SU-DHL-6 (cell line): ENCODE data around the gene WDR90.

Experiments used
- H2AFZ ChIP-seq: fragments of 200-600 bp; sonication (generic); 2 replicates; pipeline ENCODE4 v1.6.1; 2014; ENCODE audit warnings: low read depth, mild to moderate bottlenecking, moderate library complexity, mixed read lengths, antibody characterized with exemption, low read length; ENCODE audit not compliant: severe bottlenecking
- H3F3A ChIP-seq: fragments of 200-600 bp; shearing (Covaris generic); 2 replicates; pipeline ENCODE4 v1.6.0; 2016; ENCODE audit warnings: antibody characterized with exemption, mild to moderate bottlenecking; ENCODE audit not compliant: insufficient read depth
- H3K27ac ChIP-seq: fragments of 200-600 bp; sonication (generic); 2 replicates; pipeline ENCODE4 v1.5.1; 2016; ENCODE audit warnings: low read depth, mild to moderate bottlenecking, low read length, moderate library complexity, mixed read lengths
- H3K27me3 ChIP-seq: fragments of 200-600 bp; sonication (generic), shearing (Covaris generic); 2 replicates; pipeline ENCODE4 v1.6.0; 2014; ENCODE audit warnings: mild to moderate bottlenecking, low read length
- H3K36me3 ChIP-seq: fragments of 200-600 bp; sonication (generic); 2 replicates; pipeline ENCODE4 v1.6.1; 2014; ENCODE audit warnings: mild to moderate bottlenecking, low read length, mixed read lengths
- H3K4me2 ChIP-seq: fragments of 300-600, 200-600 bp; shearing (Covaris generic), sonication (generic); 2 replicates; pipeline ENCODE4 v1.6.0; 2014; ENCODE audit warnings: low read length, low read depth, mild to moderate bottlenecking; ENCODE audit not compliant: poor library complexity, severe bottlenecking
- H3K4me3 ChIP-seq: fragments of 200-600 bp; sonication (generic); 2 replicates; pipeline ENCODE4 v1.5.1; 2014; ENCODE audit warnings: antibody characterized with exemption, low read length, mild to moderate bottlenecking, mixed read lengths; ENCODE audit not compliant: insufficient read depth, poor library complexity, severe bottlenecking
- H3K79me2 ChIP-seq: fragments of 200-600 bp; sonication (generic); 2 replicates; pipeline ENCODE4 v1.6.1; 2014; ENCODE audit warnings: mild to moderate bottlenecking, low read length, moderate library complexity; ENCODE audit not compliant: insufficient read depth
- H3K9ac ChIP-seq: fragments of 200-600 bp; sonication (generic); 2 replicates; pipeline ENCODE4 v1.7.0; 2014; ENCODE audit warnings: mild to moderate bottlenecking, low read length
- H3K9me2 ChIP-seq: fragments of 200-600 bp; sonication (generic); replicated peaks from 2 replicates; pipeline ENCODE4 v1.6.1; 2014; ENCODE audit warnings: low read length; ENCODE audit not compliant: insufficient read depth
- H3K9me3 ChIP-seq: fragments of 200-600 bp; sonication (generic); 2 replicates; pipeline ENCODE4 v1.6.1; 2014; ENCODE audit warnings: low read length, mixed read lengths; ENCODE audit not compliant: insufficient read depth
- H4K20me1 ChIP-seq: fragments of 200-600 bp; sonication (generic); 2 replicates; pipeline ENCODE4 v1.6.1; 2014; ENCODE audit warnings: low read depth, mild to moderate bottlenecking, antibody characterized with exemption, low read length, moderate library complexity, mixed read lengths
- EZH2phosphoT487 ChIP-seq: fragments of 200-600 bp; sonication (generic), shearing (Covaris generic); conservative IDR thresholded peaks from 2 replicates; pipeline ENCODE4 v1.6.1; 2018; ENCODE audit warnings: mild to moderate bottlenecking, antibody characterized with exemption, low read length, moderate library complexity, mixed read lengths
- TF ChIP-seq, protein P1 (sequence below): fragments of 200-600 bp; sonication (generic); IDR thresholded peaks from one replicate; pipeline ENCODE4 v1.5.1; 2017; ENCODE audit warnings: antibody characterized with exemption, mild to moderate bottlenecking, low read length, moderate library complexity; ENCODE audit not compliant: insufficient read depth, poor library complexity, severe bottlenecking

The WDR90 gene

DNA sequence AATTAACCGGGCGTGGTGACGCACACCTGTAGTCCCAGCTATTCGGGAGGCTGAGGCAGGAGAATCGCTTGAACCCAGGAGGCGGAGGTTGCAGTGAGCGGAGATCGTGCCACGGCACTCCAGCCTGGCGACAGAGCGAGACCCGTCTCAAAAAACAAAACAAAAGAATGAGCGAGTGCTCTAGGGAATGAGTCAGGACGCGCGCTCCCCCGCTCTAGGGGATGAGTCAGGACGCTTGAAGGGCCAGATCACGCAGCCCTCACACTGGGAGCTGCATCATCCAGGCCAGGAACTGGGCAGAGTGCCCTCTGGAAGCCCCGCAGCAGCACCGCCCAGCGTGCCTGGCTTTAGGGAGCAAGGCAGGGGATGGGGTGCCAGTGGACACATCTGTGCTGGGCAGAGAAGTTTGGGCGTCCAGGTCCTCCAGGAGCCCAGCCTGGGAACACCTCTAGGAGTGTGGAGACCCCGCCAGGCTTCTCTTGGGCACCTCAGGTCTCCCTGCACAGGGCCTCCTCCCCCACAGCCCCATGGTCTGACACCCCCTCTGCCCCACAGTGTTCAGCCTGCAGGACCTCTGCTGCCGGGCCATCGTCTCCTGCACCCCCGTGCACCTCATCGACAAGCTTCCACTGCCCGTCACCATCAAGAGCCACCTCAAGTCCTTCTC is 22.2 kb upstream of the WDR90 start:
- H3K9me2 ChIP-seq = no peaks in the 10 kb centered on the region
- no peaks in the 10 kb centered on the region for H3F3A ChIP-seq
- TF ChIP-seq, protein P1, sequence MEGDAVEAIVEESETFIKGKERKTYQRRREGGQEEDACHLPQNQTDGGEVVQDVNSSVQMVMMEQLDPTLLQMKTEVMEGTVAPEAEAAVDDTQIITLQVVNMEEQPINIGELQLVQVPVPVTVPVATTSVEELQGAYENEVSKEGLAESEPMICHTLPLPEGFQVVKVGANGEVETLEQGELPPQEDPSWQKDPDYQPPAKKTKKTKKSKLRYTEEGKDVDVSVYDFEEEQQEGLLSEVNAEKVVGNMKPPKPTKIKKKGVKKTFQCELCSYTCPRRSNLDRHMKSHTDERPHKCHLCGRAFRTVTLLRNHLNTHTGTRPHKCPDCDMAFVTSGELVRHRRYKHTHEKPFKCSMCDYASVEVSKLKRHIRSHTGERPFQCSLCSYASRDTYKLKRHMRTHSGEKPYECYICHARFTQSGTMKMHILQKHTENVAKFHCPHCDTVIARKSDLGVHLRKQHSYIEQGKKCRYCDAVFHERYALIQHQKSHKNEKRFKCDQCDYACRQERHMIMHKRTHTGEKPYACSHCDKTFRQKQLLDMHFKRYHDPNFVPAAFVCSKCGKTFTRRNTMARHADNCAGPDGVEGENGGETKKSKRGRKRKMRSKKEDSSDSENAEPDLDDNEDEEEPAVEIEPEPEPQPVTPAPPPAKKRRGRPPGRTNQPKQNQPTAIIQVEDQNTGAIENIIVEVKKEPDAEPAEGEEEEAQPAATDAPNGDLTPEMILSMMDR = no peak
- no peak for TF ChIP-seq EZH2phosphoT487
- no peaks in the 10 kb centered on the region for H3K36me3 ChIP-seq
- no peak overlapping the region for H2AFZ ChIP-seq
- H3K4me2 ChIP-seq = no peak overlapping the region
- no peaks in the 10 kb centered on the region for H4K20me1 ChIP-seq
- no peak overlapping the region for H3K4me3 ChIP-seq
- H3K27ac ChIP-seq = no peak overlapping the region
- H3K27me3 ChIP-seq = no peaks in the 10 kb centered on the region
- no peak overlapping the region for H3K9ac ChIP-seq
- no peaks in the 10 kb centered on the region for H3K79me2 ChIP-seq
- no peaks in the 10 kb centered on the region for H3K9me3 ChIP-seq

DNA sequence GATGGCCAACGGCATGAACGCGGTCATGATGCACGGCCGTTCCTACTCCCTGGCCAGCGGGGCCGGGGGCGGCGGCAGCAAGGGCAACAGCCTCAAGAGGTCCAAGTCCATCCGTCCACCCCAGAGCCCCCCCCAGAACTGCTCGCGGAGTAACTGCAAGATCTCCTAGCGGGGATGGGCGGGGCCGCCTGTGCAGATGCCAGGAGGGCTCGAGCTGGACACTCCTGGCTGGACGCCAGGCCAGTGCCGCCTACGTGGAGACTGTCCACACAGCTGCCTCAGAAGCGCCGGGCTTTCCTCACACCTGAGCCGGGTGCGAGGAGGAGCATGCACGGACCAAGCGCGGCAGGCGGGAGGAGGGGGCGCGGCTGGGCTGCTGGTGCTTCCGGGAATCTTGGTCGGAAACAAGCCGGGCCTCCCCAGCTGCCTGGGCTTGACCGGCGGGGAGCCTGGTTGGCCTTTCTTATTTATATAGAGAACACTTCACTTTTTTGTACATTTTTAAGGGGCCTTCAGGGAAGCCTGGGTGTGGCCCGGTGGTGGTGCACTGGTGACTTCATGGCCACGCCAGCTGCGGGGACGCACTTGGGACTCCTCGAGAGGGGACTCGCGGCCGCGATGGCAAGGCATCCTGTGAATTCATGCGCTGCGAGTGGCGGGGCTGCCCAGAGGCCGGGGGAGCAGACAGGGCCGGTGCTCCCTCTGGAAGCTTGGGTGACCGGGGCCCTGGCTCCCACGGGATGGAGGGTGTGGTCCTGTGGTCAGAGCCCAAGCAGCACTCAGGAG is 21.5 kb upstream of the WDR90 start:
- TF ChIP-seq, protein P1 = no peak
- TF ChIP-seq EZH2phosphoT487 = no peak
- H3K4me2 ChIP-seq = no peak overlapping the region
- H3F3A ChIP-seq = no peaks in the 10 kb centered on the region
- H3K36me3 ChIP-seq = no peaks in the 10 kb centered on the region
- no peaks in the 10 kb centered on the region for H3K79me2 ChIP-seq
- no peak overlapping the region for H3K9ac ChIP-seq
- H3K9me2 ChIP-seq = no peaks in the 10 kb centered on the region
- H3K27me3 ChIP-seq = no peaks in the 10 kb centered on the region
- no peak overlapping the region for H2AFZ ChIP-seq
- H3K27ac ChIP-seq = no peak overlapping the region
- H4K20me1 ChIP-seq = no peaks in the 10 kb centered on the region
- H3K9me3 ChIP-seq = no peaks in the 10 kb centered on the region
- no peak overlapping the region for H3K4me3 ChIP-seq

DNA sequence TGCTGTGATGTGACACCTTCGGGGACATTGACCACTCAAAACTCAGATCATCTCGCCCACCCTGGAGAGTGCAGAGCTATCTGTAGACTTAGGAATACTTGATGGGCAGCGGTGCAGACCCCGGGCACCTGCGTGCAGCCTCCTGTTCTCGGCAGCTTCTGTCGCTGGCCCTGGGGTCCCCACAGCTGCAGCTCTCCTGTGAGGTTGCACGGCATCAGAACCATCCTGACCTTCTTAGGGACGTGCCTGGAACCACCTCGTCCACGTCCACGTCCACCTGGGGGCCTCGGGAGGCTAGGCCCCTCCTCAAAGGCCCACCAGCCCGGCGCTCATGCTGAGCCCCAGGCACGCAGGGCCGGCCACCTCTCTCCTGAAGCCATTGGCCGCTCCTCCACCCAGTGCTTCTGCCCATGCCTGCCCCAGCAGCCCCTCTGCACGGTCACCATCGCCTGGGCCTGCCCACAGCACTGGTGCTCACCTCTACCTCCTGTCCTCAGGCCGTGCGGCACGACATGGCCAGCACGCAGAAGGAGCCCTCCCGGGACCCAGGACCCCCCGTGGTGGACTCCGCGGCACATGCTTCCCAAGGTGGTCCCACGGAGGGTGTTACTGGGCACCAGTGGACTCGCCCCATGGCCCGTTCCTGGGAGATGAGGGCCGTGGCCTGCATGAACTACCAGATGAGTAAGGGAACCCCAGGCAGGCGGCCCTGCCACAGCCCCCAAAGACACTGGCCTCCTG is 20.7 kb upstream of the WDR90 start:
- no peak overlapping the region for H3K4me3 ChIP-seq
- H2AFZ ChIP-seq = no peak overlapping the region
- H3K4me2 ChIP-seq = no peak overlapping the region
- no peaks in the 10 kb centered on the region for H4K20me1 ChIP-seq
- TF ChIP-seq EZH2phosphoT487 = no peak
- TF ChIP-seq, protein P1 = no peak
- no peaks in the 10 kb centered on the region for H3K9me2 ChIP-seq
- no peaks in the 10 kb centered on the region for H3K36me3 ChIP-seq
- H3K9ac ChIP-seq = no peak overlapping the region
- no peaks in the 10 kb centered on the region for H3K79me2 ChIP-seq
- H3K27ac ChIP-seq = no peak overlapping the region
- H3K9me3 ChIP-seq = no peaks in the 10 kb centered on the region
- no peaks in the 10 kb centered on the region for H3K27me3 ChIP-seq
- no peaks in the 10 kb centered on the region for H3F3A ChIP-seq
